ENCODE results near the gene PSMC4.

GRCh38 chr19:40025938-40026596, 55.1 kb downstream of the PSMC4 start:
- TF ChIP-seq CTCF (conservative IDR thresholded peaks at IDR 0.05; ENCODE audit: low read length) (no peak), EZH2phosphoT487 (IDR thresholded peaks at IDR 0.05; ENCODE audit: borderline replicate concordance) (no peak)
